Cerebellar cortex (tissue), 1 donor: Measurements from ENCODE around the gene CCDC40.

Source experiments
- DNase-seq: peaks from one replicate; pipeline ENCODE4 v3.0.0-alpha.2; 2015; ENCODE audit warnings: low spot score

The CCDC40 gene

DNA sequence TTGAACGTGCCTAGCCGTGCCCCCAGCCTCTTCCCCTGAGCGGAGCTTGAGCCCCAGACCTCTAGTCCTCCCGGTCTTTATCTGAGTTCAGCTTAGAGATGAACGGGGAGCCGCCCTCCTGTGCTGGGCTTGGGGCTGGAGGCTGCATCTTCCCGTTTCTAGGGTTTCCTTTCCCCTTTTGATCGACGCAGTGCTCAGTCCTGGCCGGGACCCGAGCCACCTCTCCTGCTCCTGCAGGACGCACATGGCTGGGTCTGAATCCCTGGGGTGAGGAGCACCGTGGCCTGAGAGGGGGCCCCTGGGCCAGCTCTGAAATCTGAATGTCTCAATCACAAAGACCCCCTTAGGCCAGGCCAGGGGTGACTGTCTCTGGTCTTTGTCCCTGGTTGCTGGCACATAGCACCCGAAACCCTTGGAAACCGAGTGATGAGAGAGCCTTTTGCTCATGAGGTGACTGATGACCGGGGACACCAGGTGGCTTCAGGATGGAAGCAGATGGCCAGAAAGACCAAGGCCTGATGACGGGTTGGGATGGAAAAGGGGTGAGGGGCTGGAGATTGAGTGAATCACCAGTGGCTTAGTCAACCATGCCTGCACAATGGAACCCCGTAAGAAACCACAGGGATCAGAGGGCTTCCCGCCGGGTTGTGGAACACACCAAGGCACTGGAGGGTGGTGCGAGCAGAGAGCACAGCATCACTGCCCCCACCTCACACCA lies 65.7 kb downstream of the CCDC40 start:
- DNase-seq = peak; percentile 46

DNA sequence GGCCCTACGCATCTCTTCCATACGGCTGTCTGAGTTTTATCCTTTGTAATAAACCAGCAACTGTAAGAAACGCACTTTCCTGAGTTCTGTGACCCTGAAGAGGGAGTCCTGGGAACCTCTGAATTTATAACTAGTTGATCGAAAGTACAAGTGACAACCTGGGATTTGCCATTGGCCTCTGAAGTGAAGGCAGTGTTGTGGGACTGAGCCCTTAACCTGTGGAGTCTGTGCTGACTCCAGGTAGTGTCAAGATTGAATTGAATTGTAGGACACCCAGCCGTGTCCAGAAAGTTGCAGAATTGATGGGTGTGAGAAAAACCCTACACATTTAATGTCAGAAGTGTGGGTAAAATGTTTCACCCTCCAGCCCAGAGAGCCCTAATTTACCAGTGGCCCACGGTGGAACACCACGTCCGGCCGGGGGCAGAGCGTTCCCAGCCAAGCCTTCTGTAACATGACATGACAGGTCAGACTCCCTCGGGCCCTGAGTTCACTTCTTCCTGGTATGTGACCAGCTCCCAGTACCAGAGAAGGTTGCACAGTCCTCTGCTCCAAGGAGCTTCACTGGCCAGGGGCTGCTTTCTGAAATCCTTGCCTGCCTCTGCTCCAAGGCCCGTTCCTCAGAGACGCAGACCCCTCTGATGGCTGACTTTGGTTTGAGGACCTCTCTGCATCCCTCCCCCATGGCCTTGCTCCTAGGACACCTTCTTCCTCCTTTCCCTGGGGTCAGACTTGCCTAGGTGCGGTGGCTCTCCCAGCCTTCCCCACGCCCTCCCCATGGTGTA lies 66.4 kb downstream of the CCDC40 start:
- no peak for DNase-seq

DNA sequence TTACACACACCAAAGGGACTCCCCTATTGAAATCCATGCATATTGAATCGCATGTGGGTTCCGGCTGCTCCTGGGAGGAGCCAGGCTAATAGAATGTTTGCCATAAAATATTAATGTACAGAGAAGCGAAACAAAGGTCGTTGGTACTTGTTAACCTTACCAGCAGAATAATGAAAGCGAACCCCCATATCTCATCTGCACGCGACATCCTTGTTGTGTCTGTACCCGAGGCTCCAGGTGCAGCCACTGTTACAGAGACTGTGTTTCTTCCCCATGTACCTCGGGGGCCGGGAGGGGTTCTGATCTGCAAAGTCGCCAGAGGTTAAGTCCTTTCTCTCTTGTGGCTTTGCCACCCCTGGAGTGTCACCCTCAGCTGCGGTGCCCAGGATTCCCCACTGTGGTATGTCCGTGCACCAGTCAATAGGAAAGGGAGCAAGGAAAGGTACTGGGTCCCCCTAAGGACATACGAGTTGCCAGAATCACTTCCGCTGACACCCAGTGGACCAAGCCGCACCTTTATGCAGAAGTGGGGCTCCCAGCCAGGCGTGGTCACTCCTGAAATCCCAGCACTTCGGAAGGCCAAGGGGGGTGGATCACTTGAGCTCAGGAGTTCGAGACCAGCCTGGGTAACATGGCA lies 67.1 kb downstream of the CCDC40 start:
- no peak for DNase-seq

DNA sequence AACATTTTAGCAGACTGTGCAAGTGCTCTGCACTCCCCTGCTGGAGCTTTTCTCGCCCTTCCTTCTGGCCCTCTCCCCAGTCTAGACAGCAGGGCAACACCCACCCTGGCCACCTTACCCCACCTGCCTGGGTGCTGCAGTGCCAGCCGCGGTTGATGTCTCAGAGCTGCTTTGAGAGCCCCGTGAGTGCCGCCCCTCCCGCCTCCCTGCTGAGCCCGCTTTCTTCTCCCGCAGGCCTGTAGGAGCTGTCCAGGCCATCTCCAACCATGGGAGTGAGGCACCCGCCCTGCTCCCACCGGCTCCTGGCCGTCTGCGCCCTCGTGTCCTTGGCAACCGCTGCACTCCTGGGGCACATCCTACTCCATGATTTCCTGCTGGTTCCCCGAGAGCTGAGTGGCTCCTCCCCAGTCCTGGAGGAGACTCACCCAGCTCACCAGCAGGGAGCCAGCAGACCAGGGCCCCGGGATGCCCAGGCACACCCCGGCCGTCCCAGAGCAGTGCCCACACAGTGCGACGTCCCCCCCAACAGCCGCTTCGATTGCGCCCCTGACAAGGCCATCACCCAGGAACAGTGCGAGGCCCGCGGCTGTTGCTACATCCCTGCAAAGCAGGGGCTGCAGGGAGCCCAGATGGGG lies 68.0 kb downstream of the CCDC40 start:
- DNase-seq = no peak

DNA sequence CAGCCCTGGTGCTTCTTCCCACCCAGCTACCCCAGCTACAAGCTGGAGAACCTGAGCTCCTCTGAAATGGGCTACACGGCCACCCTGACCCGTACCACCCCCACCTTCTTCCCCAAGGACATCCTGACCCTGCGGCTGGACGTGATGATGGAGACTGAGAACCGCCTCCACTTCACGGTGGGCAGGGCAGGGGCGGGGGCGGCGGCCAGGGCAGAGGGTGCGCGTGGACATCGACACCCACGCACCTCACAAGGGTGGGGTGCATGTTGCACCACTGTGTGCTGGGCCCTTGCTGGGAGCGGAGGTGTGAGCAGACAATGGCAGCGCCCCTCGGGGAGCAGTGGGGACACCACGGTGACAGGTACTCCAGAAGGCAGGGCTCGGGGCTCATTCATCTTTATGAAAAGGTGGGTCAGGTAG lies 68.5 kb downstream of the CCDC40 start:
- DNase-seq = no peak

DNA sequence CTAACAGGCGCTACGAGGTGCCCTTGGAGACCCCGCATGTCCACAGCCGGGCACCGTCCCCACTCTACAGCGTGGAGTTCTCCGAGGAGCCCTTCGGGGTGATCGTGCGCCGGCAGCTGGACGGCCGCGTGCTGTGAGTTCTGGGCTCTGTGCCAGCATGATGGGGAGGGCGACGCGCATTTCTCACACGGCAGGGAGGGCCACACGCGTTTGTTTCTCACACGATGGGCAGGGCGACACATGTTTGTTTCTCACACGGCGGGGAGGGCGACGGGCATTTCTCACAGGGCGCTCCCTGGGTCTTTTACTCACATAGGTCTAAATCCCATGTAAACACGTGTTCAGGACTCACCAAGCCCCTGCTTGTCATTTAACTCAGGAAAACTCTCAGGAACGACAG lies 69.3 kb downstream of the CCDC40 start:
- no peak for DNase-seq

DNA sequence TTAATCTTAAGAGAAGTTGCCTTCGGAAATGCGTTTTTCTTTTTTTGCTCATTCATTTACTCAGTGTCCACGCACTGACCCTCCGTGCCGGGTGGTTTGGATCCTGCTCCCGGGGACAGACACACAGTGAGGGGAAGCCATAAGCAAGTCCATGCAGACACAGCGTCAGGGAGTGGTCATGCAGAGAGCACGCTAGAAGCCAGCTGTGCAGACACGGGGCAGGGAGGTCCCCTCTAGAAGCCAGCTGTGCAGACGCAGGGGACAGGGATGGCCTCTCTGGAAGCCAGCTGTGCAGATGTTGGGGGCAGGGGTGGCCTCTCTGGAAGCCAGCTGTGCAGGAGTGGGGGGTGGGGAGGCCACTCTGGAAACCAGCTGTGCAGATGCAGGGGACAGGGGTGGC lies 69.7 kb downstream of the CCDC40 start:
- DNase-seq = no peak

DNA sequence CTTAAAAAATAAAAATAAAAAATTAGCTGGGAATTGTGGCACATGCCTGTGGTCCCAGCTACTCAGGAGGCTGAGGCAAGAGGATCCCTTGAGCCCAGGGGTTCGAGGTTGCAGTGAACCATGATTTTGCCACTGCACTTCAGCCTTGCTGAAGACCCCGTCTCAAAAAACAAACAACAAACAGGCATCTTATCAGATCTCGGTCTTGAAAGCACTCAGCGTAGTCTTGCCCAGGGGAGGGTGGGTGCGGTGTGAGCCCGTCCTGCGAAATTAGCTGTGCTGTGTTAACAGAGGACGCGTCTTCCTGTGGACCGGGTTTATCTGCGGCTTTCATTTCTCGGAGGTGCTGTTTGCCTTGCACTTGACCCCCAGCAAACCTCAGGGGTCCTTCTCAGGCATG lies 70.3 kb downstream of the CCDC40 start:
- DNase-seq = no peak

DNA sequence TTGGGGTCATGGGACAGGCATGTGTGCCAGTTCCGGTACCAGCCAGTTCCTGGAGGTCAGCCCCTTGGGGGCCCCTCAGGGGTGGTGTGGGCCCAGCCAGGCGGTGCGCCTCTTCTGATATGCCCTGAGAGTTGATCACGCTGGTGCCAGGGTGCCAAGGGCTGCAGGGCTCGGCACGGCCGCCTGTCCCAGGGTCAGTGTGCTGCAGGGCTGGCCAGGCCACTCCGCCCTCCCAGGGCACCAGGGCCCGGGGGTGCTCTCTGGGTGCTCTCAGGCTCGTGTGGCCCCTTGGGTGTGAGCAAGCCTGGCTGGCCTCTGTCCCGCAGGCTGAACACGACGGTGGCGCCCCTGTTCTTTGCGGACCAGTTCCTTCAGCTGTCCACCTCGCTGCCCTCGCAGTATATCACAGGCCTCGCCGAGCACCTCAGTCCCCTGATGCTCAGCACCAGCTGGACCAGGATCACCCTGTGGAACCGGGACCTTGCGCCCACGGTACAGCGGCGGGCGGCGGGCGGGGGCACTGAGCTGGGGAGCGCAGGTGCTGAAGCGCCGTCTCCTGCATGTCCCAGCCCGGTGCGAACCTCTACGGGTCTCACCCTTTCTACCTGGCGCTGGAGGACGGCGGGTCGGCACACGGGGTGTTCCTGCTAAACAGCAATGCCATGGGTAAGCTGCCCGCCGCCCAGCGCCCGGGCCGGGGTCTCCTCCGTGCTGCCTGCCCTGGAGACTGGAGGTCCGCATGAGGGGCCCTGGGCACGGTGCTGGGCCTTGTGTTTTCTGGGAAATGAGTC lies 71.0 kb downstream of the CCDC40 start:
- no peak for DNase-seq

DNA sequence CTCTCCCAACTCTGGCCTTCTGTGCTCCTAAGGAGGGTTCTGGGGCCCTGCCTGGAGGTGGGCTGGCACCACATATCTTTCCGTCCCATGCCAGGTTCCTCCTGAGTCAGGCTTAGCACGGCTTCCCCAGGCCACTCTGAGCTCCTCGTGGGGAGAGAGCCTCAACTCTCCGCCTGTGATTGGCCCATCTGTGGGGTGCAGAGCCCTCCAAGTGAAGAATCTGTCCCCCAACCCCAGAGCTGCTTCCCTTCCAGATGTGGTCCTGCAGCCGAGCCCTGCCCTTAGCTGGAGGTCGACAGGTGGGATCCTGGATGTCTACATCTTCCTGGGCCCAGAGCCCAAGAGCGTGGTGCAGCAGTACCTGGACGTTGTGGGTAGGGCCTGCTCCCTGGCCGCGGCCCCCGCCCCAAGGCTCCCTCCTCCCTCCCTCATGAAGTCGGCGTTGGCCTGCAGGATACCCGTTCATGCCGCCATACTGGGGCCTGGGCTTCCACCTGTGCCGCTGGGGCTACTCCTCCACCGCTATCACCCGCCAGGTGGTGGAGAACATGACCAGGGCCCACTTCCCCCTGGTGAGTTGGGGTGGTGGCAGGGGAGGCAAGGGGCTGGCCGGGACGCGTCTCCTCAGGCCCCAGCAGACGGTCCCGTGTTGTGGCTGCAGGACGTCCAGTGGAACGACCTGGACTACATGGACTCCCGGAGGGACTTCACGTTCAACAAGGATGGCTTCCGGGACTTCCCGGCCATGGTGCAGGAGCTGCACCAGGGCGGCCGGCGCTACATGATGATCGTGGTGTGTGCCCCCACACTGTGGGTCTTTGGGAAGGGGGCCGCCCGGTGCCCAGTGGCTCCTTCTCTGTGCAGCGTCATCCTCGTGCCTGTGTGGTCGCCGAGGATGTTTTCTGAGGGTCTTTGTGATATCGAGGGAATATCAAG lies 71.9 kb downstream of the CCDC40 start:
- no peak for DNase-seq

DNA sequence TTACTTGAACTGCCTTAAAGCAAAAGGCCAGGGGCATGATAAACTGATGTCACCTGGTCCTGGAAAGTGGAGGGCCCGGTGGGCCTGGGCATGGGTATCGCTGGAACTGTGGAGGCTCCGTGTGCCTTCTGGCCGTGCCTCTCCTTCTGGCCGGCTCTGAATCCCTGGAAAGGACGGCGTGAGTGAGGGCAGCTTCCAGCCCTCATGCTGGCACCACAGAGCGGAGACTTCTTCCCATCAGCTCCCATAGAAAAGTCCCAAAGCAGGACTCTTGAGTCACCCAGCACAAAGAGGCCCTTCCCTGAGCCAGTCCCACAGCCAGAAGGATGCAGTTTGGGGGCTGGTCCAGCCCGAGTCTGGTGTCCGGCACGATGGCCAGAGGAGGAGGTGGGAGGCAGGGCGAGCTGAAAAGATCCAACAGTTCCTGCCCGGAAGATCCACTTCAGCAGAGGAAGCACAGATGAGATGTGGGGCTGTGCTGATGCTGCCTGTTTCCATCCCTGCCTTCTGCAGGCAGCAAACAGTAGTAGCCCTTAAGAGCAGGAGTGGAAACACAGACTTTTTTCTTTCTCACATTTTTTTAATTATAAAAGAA lies 72.7 kb downstream of the CCDC40 start:
- DNase-seq = no peak

DNA sequence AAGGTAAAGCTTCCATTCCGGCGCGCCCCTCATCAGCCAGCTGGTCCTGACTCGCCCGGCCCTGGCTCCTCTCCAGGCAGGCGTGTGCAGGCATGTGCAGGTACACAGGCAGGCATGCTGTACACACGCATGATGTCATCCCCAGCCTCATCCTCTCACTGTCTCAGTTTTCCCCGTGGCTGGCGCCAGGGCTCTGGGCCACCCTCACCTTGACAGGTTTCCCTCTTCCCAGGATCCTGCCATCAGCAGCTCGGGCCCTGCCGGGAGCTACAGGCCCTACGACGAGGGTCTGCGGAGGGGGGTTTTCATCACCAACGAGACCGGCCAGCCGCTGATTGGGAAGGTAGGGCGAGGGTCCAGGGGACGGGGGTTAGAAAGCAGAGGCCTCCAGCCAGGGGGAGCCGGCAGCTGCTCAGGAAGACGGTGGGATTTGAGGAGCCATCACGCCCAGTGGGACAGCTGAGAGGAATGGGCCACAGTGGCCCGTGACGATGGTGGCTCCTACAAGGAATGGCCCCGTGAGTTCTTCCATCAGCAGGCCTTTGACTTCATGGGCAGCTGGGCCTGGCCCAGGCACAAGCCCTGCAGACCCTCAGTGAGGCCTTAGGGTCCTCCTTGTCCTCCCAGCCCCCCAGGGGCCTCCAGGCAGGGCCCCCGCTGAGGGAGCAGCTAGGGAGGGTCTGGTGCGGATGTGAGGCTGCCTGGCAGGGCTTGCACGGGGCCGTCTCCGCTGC lies 73.4 kb downstream of the CCDC40 start:
- no peak for DNase-seq

DNA sequence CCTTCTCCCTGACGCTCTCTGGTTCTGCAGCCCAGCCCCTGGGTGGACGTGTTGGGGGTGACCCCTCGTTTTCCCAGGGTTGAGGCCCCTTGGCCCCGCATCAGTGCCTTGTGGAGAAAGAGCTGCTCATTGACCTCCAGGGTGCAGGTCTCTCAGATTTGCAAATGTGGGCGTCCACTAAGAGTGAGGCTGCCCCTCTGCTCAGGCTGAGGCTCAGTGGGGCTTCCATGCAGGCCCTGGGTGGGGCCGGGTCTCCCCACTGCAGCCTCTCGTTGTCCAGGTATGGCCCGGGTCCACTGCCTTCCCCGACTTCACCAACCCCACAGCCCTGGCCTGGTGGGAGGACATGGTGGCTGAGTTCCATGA lies 74.0 kb downstream of the CCDC40 start:
- no peak for DNase-seq

DNA sequence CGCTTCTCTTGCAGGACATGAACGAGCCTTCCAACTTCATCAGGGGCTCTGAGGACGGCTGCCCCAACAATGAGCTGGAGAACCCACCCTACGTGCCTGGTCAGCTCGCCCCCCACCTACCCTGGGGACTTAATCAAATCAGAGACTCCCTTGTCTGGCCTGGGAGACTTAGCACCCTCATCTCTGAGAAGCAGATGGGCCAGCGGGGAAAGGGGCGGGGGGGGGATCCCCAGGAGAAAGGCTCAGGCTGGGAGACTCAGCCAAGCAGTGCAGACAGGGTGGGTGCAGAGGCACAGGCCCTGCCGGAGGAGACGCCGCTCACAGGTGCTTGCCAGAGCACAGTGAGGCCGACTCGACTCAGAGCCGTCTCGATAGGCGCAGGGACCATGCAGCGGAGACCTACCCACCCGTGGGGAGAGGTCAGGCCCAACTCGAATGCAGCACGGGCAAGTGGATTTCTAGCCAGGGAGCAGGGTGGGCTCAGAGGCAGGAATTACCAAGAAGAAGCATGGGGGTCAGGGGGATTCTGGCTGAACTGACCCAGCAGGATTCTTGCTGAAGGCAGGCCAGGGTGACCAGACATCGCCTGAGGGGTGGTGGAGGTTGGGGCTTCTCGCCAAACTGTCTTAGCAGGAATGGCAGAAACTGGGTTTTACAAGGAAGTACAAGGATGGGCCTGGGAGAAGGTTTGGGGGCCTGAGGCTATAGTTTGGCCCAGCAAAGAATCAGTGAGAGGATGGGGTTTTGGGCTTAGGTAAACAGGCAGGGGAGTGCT lies 74.7 kb downstream of the CCDC40 start:
- no peak for DNase-seq

DNA sequence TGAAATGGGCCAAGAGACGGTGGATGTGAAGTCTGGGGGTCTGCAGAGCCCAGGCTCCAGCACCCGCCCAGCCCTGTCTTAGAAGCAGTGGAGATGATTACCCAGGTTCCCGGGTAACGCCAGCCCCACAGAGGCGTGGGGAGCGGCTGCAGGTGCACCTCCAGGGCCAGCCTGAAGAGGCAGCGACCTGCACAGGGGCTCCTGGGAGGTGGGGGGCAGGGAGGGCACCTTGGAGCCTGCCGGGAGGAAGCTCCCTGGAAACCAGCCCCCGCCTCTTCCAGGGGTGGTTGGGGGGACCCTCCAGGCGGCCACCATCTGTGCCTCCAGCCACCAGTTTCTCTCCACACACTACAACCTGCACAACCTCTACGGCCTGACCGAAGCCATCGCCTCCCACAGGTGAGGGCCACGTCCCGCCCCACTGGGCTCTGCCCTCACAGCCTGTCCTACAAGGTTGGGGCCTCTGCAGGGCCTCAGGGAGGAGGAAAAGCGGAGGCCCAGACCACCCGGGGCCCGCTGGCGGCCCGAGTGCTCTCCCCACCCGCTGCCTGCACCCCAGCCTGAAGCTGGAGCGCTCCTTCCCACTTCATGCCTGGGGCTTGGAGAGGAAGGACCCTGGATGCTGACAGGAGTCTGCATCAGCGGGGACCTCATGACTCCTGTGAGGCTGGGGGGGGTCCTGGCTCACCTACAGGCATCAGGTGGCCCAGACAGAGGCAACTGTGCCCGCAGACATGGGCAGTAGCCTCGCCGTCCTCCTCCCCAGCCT lies 75.4 kb downstream of the CCDC40 start:
- no peak for DNase-seq

DNA sequence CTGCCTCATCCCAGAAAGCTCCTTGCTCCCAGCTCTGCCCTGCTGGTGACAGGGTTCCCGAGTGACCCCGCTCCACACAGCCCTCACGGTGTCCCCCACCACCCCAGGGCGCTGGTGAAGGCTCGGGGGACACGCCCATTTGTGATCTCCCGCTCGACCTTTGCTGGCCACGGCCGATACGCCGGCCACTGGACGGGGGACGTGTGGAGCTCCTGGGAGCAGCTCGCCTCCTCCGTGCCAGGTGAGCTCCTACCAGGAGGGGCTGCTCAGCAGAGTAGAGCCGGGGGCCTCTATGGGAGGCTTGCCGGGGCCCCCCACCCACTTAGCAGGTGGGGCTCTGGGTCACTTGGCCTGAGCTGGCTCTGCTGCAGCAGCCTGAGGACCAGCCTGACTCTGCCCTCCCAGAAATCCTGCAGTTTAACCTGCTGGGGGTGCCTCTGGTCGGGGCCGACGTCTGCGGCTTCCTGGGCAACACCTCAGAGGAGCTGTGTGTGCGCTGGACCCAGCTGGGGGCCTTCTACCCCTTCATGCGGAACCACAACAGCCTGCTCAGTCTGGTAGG lies 76.1 kb downstream of the CCDC40 start:
- no peak for DNase-seq

DNA sequence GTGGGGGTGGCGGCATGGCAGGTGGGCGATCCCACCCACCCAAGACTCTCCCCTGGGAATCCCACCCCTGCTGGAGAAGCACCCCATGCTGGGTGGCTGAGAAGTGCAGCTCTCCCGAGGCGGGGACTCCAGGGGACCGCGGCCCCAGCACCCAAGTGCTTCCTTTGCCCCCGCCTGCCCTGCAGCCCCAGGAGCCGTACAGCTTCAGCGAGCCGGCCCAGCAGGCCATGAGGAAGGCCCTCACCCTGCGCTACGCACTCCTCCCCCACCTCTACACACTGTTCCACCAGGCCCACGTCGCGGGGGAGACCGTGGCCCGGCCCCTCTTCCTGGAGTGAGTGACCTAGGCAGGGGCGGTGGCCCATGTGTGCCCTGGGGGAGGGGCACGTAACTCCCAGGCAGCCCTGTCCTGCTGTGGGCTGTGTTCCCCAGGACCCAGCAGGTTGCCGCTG lies 76.6 kb downstream of the CCDC40 start:
- no peak for DNase-seq

DNA sequence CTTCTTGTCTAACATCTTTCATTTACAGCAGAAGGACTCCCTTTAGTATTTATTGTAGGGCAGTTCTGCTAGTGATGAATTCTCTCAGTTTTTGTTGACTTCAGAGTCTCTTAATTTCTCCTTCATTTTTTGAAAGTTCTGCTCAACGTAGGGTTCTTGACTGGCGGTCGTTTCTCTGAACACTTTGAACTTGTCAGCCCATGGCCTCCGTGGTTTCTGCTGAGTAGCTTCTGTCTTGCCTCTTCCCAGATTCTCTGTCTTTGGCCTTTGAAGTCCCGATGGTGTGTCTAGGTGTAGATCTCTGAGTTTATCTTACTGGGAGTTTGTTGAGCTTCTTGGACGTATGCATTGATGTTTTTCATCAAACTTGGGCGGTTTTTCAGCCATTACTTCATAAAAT lies 78.3 kb downstream of the CCDC40 start:
- no peak for DNase-seq
